Epidermal melanocyte (primary cell): Measurements from ENCODE around the gene OVCH1.
"Not testable (repeated sequence)": the region's sequence is repeated elsewhere in the genome, so short reads cannot be mapped to it uniquely, and the experiment has no call there.

Experiments
- DNase-seq: peaks from one replicate; pipeline ENCODE4 v3.0.0; 2011; ENCODE audit warnings: low spot score; ENCODE audit not compliant: insufficient read length

OVCH1 gene

DNA sequence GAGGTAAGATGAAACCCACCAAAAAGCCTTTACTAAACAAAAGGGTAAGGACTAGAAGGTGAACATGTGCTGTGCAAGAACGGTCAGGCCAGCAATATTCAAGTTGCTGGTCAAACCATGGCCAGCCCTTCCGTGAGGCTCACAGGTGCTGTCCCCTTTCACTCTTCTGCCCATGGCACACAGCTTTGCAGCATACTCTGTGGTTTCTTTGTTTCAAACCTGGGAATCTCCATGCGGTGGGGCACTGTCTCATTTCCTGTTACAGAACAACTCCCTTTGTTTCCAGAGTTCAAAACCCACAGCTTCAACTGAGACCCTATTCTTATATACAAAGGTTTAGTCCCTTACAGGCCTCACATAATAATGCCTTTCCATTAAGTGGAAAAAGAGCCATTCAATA lies 1.7 kb upstream of the OVCH1 start:
- DNase-seq, result no peak

DNA sequence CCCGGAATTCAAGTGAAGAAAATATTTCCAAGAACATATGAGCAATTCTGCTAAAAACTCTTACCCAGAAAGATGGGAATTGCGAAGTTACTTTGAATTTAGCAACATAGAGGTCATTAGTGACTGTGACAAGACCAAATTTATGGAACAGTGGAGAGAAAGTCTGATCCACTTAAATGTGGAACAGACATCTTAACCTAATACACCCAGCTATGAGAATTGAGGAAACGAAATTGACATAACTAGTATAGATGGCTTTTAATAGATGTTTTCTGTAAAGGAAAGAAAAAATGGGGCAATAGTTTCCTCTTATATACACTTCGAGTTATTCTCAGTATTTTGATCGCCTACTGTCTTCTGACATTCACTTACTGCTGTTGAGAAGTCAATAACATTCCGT lies 4.6 kb downstream of the OVCH1 start:
- no peak for DNase-seq

DNA sequence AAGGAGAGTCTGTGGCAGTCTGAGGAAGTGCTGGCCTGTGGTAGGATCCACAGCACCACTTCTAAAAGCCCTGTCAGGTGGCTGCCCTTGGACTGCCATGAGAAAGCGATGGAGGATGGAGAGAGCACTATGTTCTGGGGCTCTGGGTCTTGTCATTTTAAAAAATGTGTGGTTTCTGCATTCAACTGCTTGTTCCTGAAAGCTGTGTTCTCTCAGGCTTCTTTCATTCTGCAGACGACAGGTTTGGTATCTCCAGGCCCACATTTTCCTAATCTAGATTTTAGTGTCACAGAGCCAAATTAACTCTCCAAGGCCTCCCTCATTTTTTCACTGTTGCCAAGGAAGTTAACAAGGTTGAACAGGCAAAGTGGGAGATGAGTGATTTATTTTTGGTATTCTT lies 10.5 kb downstream of the OVCH1 start:
- DNase-seq, result no peak

DNA sequence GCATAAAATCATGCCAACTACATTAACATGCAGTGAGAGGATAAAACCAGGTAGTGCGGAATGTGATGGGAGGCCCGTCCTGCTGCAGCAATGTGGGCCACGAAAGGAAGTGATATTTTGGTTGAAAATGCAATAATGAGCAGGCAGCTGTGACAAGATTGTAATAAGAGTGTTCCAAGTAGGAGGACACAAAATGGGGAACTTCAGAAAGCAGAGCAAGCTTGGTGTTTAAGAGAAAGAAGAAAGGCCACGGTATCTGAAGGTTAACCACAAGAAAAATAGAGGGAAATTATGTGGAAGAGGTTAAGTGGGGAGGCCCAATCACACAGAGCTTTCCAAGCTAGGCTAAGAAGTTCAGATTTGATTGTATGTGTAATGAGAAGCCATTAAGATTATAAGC lies 34.3 kb downstream of the OVCH1 start:
- no peak for DNase-seq

DNA sequence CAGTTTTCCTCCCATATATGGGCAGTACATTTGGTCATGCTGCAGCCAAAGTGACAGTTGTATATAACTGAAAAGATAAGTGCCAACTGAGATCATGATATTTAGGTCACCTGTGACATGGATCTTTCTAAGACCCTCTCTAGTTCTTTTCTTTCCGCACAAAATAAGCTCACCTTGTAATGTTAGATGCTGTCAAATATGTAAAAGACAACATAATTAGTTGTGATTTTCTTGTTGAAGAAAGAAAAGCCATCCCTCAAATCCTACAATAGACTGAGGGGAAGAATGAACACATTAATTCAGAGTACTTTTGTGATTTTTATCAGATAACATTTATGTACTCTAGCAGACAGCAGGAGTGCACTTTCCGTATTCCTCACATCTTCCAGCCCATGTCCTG lies 37.4 kb downstream of the OVCH1 start:
- no peak for DNase-seq

DNA sequence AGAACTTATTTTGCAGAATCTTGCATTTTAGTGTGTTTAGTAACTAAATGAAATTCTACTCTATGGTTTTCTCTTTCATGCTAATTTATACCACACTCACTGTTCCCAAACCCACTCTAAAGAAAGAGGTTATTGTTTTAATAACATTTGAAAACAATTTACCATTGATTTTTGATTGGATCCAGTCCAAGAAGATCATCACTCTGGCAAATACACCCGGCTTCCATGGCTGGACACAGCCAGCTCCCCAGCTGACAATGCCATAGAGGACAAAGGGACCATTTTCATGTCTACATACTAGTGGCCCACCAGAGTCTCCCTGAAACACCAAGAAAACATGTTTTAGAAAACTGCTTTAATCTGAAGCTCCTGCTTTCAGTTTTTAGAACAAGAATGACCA lies 42.4 kb downstream of the OVCH1 start:
- peak; percentile 61 for DNase-seq

DNA sequence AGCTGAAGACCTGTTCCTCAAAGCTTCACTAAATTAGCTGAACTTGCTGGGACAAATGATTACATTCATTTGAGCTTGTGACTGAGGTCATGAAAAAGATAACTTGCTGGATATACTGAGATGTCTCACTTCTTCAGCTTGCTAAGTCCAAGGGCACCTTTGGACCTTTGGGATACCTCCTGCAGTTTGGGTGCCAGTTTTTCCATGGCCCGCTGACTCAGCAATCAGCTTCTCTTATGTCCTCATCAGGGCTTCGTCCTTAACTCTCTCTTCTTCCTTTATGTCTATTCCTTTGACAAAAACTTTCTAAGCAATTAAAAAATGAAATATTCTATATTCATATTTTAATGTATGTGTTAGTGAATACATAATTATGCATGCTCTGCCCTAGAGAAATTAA lies 45.6 kb downstream of the OVCH1 start:
- DNase-seq, result no peak

DNA sequence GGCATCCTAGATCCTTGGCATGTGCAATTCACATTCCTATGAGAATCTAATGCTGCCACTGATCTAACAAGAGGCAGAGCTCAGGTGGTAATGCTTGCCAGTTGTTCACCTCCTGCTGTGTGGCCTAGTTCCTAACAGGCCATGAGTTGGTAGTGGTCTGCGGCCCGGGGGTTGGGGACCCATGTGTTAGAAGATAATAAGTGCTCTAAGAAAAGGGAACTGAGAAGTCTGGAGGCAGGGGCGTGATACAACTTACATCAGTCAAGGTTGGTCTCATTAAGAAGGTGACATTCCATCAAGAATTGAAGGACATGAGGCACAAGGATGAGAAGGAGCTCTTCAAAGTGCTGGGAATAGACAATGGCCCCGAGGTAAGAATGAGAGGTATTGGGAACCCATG lies 49.3 kb downstream of the OVCH1 start:
- DNase-seq, result no peak

DNA sequence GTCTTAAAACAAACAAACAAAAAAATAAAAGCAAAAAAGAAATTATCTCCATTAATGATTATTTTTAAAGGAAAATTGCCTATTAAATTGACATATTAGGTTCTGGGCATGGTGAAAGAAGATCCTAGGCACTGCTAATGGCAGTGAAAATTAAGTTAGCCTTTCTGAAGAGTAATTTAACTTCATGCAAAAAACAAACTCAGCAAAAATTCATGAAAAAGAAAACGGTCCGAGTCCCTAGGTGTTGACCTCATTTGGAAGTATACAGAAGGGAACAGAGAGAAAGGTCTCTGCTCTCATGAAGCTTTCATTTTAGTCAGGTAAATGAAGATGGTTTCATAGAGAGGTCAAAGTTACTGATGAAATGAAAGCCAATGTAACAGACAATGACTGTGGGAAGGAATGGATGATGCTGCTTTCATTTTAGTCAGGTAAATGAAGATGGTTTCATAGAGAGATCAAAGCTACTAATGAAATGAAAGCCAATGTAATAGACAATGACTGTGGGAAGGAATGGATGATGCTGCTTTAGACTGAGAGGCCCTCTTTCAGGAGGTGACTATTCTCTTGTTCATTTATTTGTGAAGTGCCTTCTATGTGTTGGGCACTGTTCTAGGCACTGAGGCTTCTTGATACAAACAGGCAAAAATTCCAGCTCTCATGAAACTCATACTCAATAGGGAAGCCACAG lies 50.1 kb downstream of the OVCH1 start:
- no peak for DNase-seq

DNA sequence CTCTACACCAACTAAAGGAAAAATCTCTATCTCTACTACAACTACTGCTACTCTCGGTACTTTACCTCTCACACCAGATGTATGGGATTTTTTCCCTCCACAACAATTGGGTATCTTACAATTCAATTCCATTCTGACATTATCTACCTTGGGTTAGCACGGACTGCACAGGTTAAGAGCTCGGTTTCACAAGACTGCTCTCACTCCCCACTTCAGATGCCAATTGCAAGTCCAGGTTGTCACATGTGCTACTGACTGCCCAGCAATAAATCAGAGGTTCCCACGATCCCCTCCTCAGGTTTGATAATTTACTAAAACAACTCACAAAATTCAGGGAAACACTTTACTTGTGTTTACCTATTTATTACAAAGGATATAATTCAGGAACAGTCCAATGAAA lies 58.0 kb downstream of the OVCH1 start:
- DNase-seq, result no peak

DNA sequence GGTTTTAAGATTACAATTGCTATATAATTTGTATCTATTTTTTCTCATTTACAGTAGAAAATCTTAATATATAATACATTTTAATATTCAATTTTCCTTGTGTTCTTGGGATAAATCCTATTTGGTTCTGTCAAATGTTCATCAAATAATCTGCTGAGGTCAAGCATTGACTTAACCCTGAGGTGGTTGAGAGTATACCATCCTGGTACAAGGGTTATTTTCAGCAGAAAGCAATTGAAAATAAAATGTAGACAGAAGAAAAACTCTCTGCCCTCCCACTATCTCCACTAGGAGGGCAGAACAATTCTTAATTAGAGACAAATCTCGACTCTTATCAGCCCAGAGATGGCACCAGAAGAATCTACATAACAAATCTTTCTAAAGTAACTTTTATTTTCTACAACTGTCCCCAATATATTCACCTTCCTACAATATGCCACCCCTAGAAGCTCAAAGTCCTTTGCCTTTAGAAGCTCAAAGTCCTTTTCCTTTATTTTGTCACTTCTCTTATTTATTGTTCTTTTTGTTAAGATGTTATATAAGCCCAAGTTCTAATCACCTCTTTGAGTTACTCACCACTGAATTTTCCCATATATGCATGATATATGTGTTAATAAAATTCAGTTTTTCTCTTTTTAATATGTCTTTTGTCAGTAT lies 58.6 kb downstream of the OVCH1 start:
- DNase-seq, result no peak

DNA sequence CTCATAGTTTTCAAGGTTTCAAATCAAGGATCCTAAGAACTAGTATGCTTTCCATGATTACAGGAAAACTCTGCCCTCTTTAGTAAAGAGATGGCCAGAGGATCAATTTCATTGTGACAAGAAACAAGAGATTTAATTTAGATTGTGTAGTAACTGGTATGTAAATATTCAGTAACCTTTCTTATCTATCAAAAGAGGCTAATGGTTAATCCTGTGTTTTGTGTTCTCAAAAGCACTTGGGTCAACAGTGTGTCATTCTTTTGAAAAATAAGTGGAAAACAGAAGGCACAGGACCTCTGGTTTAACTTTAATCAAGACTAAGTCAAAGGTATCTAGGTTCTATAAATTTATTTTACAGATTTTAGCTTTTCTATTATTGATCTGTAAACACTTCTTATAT lies 59.9 kb downstream of the OVCH1 start:
- DNase-seq, result no peak

DNA sequence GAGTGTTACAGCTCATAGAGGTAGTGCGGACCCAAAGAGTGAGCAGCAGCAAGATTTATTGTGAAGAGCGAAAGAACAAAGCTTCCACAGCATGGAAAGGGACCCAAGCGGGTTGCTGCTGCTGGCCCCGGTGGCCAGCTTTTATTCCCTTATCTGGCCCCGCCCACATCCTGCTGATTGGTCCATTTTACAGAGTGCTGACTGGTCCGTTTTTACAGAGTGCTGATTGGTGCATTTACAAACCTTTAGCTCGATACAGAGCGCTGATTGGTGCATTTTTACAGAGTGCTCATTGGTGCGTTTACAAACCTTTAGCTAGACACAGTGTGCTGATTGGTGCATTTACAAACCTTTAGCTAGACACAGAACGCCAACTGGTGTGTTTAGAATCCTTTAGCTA lies 60.7 kb downstream of the OVCH1 start:
- DNase-seq, result not testable (repeated sequence)

DNA sequence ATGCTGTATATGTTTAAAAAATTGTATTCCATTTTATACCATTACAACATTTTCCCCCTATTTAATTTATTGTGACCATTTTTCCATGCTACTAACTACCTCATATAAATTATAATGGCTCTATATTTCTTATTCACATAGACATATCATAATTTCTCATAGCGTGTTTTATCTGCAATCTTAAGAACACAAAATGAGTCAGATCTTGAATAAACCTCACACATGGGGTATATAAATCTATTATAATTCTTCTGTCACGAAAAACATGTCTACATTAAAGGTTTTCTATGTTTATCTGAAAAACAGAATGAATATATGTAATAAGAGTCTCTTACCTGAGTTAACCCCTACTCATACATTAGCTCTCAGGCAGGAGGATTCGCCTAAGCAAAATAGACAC lies 66.0 kb downstream of the OVCH1 start:
- no peak for DNase-seq

DNA sequence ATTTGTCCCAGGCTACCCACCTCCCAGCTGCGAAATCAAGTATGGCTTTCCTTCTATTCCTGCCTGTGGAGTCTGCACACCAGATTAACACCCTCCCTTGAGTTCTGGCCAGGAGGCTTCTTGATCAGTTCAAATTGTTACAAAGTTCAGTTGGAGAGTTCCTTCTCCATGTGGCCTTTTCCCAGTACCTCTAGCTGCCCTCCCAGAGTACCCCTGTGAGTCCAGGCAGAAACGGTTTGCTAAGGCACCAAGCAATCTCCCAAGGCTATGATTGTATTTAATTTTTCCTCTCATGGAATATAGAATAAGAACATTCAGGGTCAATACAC lies 66.8 kb downstream of the OVCH1 start:
- no peak for DNase-seq

DNA sequence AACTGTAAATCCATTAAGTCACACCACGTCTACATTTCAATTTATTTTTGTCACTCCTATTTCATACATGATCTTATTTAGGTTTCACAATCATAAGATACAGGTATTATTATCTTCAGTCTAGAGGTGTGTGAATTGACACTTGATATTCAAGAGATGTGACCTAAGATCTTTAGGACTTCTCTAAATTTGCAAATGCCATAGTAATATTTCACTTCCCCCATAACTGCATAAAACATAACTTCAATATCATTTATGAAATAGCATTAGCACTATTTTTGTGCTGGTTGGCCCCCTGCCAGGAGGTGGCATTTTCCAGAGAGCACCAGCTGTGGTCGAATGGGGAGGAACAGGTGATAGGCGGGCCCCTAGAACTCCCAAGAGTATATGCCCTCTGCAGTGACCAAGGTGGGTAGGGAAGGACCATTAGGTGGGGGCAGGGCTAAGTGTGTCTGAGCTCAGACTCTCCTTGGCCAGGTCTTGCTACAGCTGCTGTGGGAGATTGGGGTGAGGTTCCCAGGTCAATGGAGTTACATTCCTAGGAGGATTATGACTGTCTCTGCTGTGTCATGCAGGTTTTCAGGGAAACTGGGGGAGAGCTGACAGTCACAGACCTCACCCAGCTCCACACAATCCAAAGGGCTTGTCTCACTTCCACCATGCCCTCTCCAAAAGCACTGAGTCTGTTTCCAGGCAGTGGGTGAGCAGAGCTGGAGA lies 67.3 kb downstream of the OVCH1 start:
- no peak for DNase-seq

DNA sequence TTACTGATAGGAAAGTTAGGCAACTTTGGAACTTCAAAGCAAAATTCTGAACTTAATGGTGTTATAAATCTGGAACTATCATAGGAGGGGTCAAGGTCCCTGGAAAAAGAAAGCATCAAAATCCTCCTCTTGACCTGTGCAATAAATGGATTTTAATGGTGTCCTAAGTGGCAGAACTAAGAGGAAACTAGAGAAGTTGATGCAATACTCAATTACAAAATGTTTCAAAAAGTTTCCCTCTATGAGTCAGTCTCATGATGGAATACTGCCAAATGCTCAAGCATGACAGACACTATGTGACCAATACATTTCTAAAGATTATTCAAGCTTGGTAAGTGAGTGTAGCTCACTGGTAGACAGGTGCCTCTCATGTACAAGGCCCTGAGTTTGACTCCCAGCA lies 68.9 kb downstream of the OVCH1 start:
- DNase-seq, result no peak

DNA sequence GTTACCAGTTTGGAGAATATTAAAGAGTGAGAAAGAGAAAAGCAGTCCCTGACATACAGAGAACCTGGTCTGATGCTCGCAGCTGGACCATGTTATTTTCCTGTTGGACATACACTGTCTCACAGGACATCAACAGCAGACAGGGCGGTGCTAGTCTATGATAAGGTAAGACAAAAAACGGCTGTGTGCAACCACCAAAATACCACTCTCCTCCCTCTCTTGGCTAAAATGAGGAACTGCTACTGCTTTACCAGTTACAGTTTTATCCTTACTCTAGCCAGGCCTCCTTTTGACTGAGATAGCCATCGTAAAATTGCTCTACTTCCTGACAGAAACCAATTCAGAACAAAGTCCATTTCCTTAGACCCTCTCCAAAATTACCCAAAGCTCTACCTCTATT lies 69.5 kb downstream of the OVCH1 start:
- DNase-seq, result no peak

DNA sequence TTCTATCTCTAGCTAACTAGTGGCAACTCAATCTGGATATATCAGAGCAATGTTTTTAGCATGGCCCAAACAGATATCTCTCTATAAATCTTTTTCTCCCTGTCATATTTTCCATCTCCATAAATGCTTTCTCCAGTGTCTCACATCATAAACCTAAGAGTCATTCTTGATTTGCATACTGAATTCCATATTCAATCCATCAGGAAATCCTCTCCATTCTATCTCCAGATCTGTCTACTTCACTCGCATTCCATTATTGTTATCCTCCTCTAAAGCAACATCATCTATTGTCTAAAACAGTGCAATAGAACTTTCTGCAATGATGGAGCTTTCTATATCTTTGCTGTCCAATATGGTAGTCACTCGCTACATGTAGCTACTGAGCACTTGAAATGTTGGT lies 71.0 kb downstream of the OVCH1 start:
- DNase-seq, result no peak

DNA sequence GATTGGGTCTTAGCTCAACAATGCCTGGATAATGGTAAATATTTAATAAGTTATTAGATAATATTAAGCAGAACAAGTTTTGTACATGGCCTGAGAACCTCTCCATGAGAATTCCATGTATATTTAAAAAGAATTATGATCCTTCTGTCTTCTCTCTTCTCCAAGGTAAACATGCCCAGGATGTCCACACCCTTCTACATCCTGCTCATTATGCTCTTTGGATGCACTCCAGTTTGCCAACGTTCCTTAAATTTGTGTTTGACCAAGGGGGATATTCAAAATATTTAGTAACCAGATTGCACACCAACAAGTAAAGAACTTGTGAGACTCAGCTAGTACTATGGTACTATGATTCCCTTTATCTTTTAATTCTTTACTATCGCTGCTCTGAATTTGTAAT lies 71.8 kb downstream of the OVCH1 start:
- DNase-seq, result no peak

DNA sequence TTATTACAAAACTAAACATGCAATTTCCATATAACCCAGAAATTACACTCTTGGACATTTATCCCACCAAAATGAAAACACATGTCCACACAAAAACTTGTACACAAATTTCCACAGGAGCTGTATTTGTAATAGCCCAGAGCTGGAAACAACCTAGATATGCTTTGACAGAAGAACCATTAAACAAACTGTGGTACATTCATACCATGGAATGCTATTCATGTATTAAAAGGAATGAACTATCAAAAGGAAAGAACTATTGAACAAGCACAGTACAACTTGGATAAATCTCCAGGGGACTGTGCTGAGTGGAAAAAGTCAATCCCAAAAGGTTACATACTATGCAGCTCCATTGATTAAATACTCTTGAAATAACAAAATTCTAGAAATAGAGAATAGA lies 80.7 kb downstream of the OVCH1 start:
- no peak for DNase-seq

DNA sequence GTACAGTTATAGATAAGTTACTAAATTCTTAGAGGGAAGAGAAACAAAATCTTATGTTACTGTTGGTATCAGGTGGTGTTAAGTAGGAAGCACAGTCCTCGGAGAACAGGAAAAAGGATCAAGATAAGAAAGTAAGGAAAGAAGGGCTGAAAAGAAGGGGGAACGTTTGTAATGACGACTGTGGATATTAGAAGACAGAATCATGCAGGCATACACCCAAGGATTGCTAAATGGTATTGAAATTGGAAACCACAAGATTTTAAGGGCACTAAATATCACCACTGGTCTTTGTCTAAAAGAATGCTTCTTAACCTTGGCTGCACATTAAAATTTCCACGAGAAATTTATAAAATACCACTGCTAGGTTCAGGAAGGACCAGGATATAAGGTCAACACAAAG lies 82.4 kb downstream of the OVCH1 start:
- no peak for DNase-seq

DNA sequence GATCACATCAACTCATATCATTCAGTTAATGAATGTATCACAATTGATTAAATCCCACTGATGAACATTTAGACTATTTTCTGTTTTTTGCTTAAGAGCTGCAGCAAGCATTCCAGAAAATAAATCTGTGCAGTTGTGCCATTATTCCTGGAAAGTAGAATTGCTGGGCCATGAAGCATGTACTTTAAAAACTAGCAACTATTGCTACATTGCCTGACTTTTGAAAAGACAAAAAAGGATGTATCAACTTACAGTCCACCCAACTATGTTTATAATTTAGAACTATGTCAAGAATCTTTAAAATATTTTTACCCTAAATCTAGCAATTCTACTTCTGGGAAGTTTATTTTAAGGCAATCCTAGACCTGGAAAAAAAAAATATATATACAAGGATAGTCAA lies 83.1 kb downstream of the OVCH1 start:
- DNase-seq, result no peak
